Stimulated activated CD8-positive, alpha-beta memory T cell treated with anti-CD3 and anti-CD28 coated beads, Interleukin-15, amount 100 ng/mL, for 24 hours (primary cell): ENCODE data around the gene C11orf98.
A peak's percentile ranks its signal among the peaks of the same experiment; 100 is the strongest.
"Not testable (repeated sequence)": the region's sequence is repeated elsewhere in the genome, so short reads cannot be mapped to it uniquely, and the experiment has no call there.

ENCODE experiments used
- DNase-seq: peaks from one replicate; pipeline ENCODE4 v3.0.0-alpha.2; 2020; ENCODE audit warnings: low read depth

C11orf98 gene

DNA sequence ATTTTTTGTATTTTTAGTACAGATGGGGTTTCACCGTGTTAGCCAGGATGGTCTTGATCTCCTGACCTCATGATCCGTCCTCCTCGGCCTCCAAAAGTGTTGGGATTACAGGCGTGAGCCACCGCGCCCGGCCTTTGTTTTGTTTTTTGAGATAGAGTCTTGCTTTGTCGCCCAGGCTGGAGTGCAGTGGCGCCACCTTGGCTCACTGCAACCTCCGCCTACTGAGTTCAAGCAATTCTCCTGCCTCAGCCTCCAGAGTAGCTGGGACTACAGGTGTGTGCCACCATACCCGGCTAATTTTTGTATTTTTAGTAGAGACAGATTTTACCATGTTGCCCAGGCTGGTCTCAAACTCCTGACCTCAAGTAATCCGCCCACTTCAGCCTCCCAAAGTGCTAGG, 14.7 kb downstream of the C11orf98 start:
- DNase-seq = not testable (repeated sequence)

DNA sequence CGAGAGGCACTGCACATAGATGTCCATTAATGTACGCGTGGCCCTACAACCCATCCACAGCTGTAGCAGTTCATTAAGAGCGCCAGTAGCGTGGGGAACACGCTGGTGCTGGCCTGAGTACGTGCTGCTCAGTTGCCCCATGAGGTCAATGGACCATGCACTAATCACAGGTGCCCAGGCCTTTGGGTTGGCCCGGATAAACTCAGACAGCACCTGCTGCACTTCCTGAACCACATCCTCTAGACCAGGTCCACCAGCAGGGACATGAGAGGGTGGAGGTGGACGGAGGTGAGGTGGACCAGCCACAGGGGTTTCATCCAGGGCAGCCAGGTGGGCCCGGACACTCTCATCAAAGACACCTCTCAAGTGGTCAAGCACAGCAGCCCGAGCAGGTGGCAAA, 15.5 kb downstream of the C11orf98 start:
- DNase-seq = no peak

- DNase-seq = no peak
Observed at GRCh38 chr11:62648967-62649364, 16.0 kb downstream of the C11orf98 start.

- DNase-seq = no peak
Observed at GRCh38 chr11:62648185-62648966, 16.6 kb downstream of the C11orf98 start.

GRCh38 chr11:62647609-62648005, 17.4 kb downstream of the C11orf98 start:
- DNase-seq = no peak

DNA sequence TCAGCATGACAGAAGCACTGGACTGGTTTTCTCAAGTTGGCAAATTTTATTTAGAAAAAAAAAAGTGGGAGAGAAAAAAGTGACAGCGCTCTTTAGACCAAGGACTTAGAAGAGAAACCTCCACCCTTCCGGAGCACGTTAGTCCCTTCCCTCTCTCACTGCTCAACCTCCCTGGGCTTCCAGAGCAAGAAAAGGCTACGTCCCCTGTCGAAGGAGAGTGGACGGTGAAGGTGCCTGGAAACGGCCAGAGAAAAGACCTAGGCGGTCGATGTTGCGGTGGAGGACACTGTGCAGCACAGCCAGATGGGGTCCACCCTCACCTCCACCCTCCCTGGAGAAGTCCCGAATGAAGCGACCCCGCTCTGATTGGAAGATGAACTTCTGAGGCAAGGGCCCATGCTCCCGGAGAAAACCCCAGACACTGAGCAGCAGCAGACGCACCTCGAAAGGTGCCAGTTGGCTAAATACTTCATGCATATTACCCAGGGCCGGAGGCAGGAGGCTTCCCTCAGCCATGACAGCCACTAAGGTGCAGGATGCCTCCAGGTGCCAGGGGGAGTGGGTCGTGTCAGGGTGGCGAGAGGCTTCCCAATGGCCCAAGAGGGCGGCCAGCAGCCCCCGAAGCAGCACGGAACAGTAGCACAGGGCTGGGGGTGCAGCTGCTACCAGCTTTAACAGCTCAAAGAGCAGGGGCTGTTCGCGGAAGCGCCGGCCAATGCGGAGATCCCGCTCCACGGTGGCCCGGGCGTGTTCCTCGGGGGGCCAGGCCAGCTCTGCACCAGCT, 18.0 kb downstream of the C11orf98 start:
- DNase-seq = no peak

GRCh38 chr11:62645946-62646824, 18.8 kb downstream of the C11orf98 start, which contains the start of gene GANAB:
Gene GANAB (minus strand): TSS chr11:62646613. CDS start chr11:62646599, 14 bp downstream.
- peak; percentile 95 for DNase-seq

GRCh38 chr11:62645671-62645945, 19.4 kb downstream of the C11orf98 start:
- no peak for DNase-seq

DNA sequence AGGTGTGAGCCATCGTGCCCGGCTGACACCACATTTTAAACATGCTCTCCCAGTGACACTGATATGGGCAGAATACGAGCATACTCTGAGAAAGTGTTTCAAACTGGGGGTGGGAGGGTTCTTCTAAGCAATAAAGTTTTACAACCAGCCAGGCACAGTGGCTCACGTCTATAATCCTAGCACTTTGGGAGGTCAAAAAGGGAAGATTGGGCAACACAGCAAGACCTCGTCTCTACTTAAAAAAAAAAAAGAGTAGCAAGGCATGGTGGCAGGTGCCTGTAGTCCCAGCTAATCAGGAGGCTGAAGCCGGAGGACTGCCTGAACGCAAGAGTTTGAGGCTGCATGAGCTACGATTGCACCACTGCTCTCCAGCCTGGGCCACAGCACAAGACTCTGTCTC, 20.8 kb downstream of the C11orf98 start:
- DNase-seq = no peak

DNA sequence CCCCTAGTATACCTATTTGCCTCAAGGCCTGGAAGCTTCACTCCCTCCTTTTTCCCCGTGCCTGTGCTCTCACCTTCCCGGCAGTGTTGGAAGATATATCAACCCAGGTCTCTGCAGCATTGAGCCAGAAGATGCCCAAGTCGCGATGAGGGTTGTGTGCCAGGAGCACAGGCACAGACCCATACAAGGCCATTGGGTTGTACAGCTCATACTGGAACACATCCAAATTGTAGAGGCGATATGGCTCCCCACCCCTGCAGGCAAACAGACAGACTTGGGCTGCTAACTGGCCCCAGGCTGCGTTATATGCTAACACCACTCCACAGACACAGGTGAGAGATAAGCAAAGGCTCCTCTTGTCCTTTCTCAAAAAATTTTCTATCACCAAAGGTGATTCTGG, 32.5 kb downstream of the C11orf98 start:
- no peak for DNase-seq

GRCh38 chr11:62627713-62628112, 37.3 kb downstream of the C11orf98 start:
- no peak for DNase-seq

DNA sequence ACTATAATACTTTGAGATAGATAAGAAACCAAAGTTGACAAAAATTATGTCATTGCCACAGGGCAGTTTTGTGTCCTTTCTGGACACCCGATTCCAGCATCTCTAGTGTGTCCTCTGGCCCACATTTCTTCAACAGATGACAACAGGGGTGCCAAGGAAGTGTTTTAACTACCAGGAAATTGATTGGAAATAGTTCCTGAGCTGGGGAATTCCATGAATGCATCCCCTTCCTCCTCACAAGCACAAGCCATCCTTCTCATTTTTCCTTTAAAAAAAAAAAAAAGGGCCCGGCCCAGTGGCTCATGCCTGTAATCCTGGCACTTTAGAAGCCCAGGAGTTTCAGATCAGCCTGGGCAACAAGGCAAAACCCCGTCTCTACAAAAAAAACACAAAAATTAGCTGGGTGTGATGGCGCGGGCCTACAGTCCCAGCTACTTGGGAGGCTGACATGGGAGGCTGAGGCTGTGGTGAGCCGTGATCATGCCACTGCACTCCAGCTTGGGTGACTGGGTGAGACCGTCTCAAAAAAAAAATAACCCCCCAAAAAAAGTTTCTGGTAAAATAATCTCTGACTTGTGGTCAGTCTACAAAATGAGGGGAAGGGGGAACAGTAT, 42.4 kb downstream of the C11orf98 start:
- no peak for DNase-seq

DNA sequence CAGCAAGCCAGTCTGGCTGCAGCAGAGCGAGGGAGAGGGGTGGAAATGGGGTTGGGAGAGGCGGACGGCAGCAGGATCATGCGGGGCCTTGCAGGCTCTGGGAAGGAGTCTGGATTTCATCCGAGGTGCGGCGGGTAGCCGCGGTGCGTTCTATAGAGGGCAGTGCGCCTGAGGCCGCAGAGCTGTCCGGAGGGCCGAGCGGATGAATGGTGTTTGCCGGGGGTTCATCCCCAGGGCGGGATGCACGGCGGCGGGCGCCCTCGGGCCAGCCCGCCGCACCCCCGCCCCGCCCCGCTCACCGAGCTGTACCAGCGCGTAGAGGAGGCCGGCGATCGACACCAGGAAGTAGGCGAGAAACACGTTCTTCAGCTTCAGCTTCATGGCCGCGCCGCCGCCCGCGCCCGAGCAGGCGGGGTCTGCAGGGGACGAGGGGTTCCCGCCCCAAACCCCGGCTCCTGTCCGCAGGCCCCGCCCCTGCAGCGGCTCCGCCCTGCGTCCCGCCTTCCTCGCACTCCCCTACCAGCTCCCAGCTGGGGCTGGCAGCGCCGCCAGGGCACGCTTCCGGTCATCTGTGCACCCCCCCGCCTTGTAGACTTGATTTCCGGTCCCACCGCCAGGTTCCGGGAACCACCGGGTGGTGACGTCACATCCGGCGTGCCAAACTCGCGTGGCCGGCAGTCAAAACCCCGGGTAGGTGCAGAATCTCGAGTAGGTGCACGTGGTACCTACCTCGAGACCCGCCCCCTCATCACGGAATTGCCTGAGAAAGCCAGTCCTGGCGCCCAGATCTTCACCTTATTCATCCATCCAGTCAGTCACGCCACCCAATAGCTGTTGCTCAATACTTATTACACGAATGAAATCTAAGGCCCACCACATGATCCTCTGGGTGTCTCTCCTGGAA, 43.2 kb downstream of the C11orf98 start, which contains the start of gene B3GAT3:
B3GAT3 (minus strand) TSS at position 420 of the 904 bp plus-strand sequence; CDS start at position 381, 39 bp downstream.
- DNase-seq = peak; percentile 91

DNA sequence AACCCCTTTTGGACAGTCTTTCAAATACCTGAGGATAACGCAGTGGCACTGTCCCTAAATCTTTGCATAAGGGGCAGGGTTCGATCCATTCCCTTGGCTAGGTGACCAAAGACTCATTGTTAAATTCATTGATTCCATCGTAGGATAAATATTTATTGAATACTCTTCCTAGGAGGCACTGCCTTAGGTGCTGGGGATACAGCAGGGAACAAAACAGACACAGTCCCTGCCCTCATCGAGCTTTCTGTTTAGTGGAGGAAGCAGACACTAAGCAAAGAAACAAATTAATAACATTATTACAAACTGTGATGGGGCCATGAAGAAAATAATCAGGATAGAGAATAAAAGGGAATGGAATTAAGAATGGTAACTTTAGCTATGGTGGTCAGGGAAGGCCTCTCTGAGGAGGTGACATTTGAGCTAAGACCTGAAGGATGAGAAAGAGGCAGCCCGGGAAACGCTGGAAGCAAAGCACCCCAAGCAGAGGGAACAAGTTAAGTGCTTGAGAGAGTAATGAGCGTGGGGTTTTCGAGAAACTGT, 43.9 kb downstream of the C11orf98 start:
- no peak for DNase-seq

GRCh38 chr11:62616957-62617356, 48.1 kb downstream of the C11orf98 start:
- DNase-seq = not testable (repeated sequence)

DNA sequence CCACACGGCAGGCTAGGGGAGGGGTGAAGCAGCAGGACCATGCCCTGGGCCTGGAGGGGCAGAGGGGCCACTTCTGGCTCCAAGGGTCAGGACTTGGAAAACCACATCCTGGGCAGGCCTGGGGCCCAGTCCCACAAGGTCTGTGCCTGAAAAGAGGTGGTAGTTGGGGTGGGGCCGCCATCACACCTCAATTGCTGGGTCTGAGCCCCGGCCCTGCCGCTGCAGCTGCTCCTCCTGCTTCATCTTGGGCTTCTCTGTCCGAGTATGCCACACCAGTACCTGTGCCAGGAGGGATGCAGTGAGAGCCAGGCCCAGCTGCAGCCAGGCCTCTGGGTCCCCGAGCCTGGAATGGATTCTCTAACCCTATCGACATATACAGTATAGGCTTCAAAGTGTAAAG, 49.5 kb downstream of the C11orf98 start:
- no peak for DNase-seq

- DNase-seq = no peak
Observed at GRCh38 chr11:62614275-62614674, 50.7 kb downstream of the C11orf98 start.

DNA sequence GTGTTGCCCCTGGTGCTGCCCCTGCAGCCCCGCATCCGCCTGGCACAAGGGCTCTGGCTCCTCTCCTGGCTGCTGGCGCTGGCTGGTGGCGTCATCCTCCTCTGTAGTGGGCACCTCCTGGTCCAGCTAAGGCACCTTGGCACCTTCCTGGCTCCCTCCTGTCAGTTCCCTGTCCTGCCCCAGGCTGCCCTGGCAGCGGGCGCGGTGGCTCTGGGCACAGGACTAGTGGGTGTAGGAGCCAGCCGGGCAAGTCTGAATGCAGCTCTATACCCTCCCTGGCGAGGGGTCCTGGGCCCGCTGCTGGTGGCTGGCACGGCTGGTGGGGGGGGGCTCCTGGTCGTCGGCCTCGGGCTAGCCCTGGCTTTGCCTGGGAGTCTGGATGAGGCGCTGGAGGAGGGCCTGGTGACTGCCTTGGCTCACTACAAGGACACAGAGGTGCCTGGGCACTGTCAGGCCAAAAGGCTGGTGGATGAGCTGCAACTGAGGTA, 51.7 kb downstream of the C11orf98 start:
- DNase-seq = no peak
